ENCODE data around the gene PDIA5. TPM values are rescaled to one million over a fixed set of nuclear protein-coding genes. Genes with fewer than 3 reads are reported as not detected.

The PDIA5 gene
- total RNA-seq, 1 donor from 2014 or later, result 119 TPM

- peak; percentile 4 for DNase-seq (ENCODE audit: extremely low read depth, low read depth, low spot score)
These were observed 91.5 kb downstream of the PDIA5 start for GRCh38 chr3:123158330-123158729.

- DNase-seq (ENCODE audit: extremely low read depth, low read depth, low spot score), result no peak
These were observed 92.1 kb downstream of the PDIA5 start for GRCh38 chr3:123158899-123159390.

- DNase-seq (ENCODE audit: extremely low read depth, low read depth, low spot score), result no peak
These were observed 93.3 kb downstream of the PDIA5 start for GRCh38 chr3:123159926-123160635.

GRCh38 chr3:123161167-123161566 lies 94.3 kb downstream of the PDIA5 start:
- no peak for DNase-seq (ENCODE audit: extremely low read depth, low read depth, low spot score)

- DNase-seq (ENCODE audit: extremely low read depth, low read depth, low spot score), result no peak
These were observed 96.3 kb downstream of the PDIA5 start for GRCh38 chr3:123163141-123163540.

- DNase-seq (ENCODE audit: extremely low read depth, low read depth, low spot score), result no peak
These were observed 98.3 kb downstream of the PDIA5 start for GRCh38 chr3:123165163-123165562.

- DNase-seq (ENCODE audit: extremely low read depth, low read depth, low spot score), result no peak
These were observed 100.9 kb downstream of the PDIA5 start for GRCh38 chr3:123167686-123168085.

GRCh38 chr3:123168122-123168521 lies 101.3 kb downstream of the PDIA5 start:
- no peak for DNase-seq (ENCODE audit: extremely low read depth, low read depth, low spot score)

GRCh38 chr3:123168605-123169004 lies 101.8 kb downstream of the PDIA5 start:
- no peak for DNase-seq (ENCODE audit: extremely low read depth, low read depth, low spot score)

GRCh38 chr3:123169492-123169929 lies 102.7 kb downstream of the PDIA5 start:
- DNase-seq (ENCODE audit: extremely low read depth, low read depth, low spot score), result no peak

- DNase-seq (ENCODE audit: extremely low read depth, low read depth, low spot score), result no peak
These were observed 103.1 kb downstream of the PDIA5 start for GRCh38 chr3:123169930-123170329.

- DNase-seq (ENCODE audit: extremely low read depth, low read depth, low spot score), result no peak
These were observed 114.0 kb downstream of the PDIA5 start for GRCh38 chr3:123180791-123181190.

- no peak for DNase-seq (ENCODE audit: extremely low read depth, low read depth, low spot score)
These were observed 119.9 kb downstream of the PDIA5 start for GRCh38 chr3:123186695-123187094.

- DNase-seq (ENCODE audit: extremely low read depth, low read depth, low spot score), result no peak
These were observed 121.2 kb downstream of the PDIA5 start for GRCh38 chr3:123188058-123188457.

- no peak for DNase-seq (ENCODE audit: extremely low read depth, low read depth, low spot score)
These were observed 126.8 kb downstream of the PDIA5 start for GRCh38 chr3:123193448-123194101.

GRCh38 chr3:123194552-123194951 lies 127.7 kb downstream of the PDIA5 start:
- DNase-seq (ENCODE audit: extremely low read depth, low read depth, low spot score), result no peak

- DNase-seq (ENCODE audit: extremely low read depth, low read depth, low spot score), result no peak
These were observed 131.5 kb downstream of the PDIA5 start for GRCh38 chr3:123198372-123198771.

GRCh38 chr3:123201223-123201556 lies 134.4 kb downstream of the PDIA5 start:
- DNase-seq (ENCODE audit: extremely low read depth, low read depth, low spot score), result no peak

- DNase-seq (ENCODE audit: extremely low read depth, low read depth, low spot score), result peak; percentile 36
These were observed 135.0 kb downstream of the PDIA5 start, which contains the start of gene SEC22A for GRCh38 chr3:123201557-123202427. Gene SEC22A, plus strand, starts transcription at chr3:123201943. Its CDS starts 7,275 bp downstream, at chr3:123209218.

GRCh38 chr3:123202451-123202850 lies 135.6 kb downstream of the PDIA5 start:
- DNase-seq (ENCODE audit: extremely low read depth, low read depth, low spot score), result no peak

All from glomerular endothelial cell (primary cell).